ENCODE data around the gene CAMKK1. TPM values are rescaled to one million over a fixed set of nuclear protein-coding genes. Genes with fewer than 3 reads are reported as not detected.

The CAMKK1 gene
- total RNA-seq, 1 donor from 2014 or later, result 4.1 TPM

DNA sequence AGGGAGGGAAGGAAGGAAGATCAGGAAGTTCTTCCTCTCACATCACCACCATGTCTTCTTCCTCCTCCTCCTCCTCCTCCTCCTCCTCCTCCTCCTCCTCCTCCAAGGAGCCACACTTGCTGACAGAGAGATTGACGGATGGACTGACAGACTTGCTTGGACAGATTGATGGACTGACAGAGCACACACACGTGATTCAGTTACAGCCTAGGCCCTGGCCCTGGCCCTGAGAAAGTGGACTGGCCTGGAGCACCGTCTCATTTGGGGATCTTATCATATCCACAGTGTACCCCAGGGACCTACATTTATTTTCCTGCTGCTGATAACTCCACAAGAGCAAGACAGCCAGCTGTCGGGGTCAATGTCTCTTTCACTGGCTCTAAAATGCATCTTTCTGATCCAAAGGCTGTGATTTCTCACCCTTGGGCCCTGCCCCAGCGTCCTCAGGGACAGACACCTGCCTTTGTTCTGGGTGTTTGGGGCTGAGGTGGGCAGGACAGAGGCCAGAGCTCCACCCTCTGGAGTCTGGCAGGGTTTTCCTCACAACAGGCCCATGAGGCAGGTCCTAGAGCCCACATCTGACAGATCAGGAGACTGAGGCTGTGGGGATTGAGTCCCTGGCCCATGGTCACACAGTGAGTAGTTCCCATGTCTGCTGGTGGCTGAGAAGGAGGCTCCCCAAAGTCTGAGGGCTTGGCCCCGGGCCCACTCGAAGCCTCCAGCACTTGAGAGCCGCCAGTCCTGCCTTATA lies 25.7 kb upstream of the CAMKK1 start:
- no peak for DNase-seq (ENCODE audit: low spot score)
- TF ChIP-seq, protein P1, sequence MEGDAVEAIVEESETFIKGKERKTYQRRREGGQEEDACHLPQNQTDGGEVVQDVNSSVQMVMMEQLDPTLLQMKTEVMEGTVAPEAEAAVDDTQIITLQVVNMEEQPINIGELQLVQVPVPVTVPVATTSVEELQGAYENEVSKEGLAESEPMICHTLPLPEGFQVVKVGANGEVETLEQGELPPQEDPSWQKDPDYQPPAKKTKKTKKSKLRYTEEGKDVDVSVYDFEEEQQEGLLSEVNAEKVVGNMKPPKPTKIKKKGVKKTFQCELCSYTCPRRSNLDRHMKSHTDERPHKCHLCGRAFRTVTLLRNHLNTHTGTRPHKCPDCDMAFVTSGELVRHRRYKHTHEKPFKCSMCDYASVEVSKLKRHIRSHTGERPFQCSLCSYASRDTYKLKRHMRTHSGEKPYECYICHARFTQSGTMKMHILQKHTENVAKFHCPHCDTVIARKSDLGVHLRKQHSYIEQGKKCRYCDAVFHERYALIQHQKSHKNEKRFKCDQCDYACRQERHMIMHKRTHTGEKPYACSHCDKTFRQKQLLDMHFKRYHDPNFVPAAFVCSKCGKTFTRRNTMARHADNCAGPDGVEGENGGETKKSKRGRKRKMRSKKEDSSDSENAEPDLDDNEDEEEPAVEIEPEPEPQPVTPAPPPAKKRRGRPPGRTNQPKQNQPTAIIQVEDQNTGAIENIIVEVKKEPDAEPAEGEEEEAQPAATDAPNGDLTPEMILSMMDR (IDR thresholded peaks at IDR 0.05; ENCODE audit: unreplicated experiment), result no peak
- Mint-ChIP-seq H3K4me1 (ENCODE audit: unreplicated experiment) (no peaks in the 10 kb centered on the region), H3K36me3 (ENCODE audit: low read depth, unreplicated experiment) (no peaks in the 10 kb centered on the region), H3K9me3 (ENCODE audit: unreplicated experiment) (no peaks in the 10 kb centered on the region), H3K27me3 (ENCODE audit: unreplicated experiment) (peaks cover 2% of the 10 kb centered on the region), H3K4me3 (ENCODE audit: unreplicated experiment) (no peak overlapping the region), H3K27ac (ENCODE audit: unreplicated experiment) (no peak overlapping the region)

DNA sequence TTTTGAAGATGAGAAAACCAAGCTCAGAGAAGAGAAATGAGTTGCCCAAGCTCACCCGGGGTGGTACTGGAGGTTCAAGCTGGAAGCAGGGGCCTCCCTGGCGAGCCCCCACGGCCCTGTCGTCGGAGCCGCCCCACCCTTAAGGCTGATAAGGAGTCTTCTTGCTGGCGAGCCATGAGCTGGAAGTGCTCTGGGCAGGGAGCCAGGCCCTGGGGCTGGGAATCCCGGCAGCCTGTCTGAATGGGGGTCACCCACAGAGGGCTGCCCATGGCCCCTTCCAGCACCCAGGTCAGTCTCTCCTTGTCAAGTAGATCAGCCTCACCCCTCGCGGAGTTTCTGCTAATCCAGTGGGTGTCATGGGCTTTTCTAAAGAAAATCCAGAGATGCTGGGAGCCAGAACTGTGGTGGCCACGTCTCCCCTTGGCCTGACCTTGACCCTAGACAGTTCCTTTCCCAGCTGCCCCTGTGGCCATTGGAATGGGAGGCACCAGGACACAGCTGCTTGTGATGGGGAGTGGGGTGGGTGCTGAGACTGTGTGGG lies 24.6 kb upstream of the CAMKK1 start:
- TF ChIP-seq, protein P1 (IDR thresholded peaks at IDR 0.05; ENCODE audit: unreplicated experiment), result no peak
- DNase-seq (ENCODE audit: low spot score), result no peak
- no peak overlapping the region for H3K27ac Mint-ChIP-seq (ENCODE audit: unreplicated experiment)
- H3K9me3 Mint-ChIP-seq (ENCODE audit: unreplicated experiment), result no peaks in the 10 kb centered on the region
- no peaks in the 10 kb centered on the region for H3K36me3 Mint-ChIP-seq (ENCODE audit: low read depth, unreplicated experiment)
- H3K4me3 Mint-ChIP-seq (ENCODE audit: unreplicated experiment), result no peak overlapping the region
- H3K4me1 Mint-ChIP-seq (ENCODE audit: unreplicated experiment), result no peaks in the 10 kb centered on the region
- peaks cover 5% of the 10 kb centered on the region for H3K27me3 Mint-ChIP-seq (ENCODE audit: unreplicated experiment)

- no peak for DNase-seq (ENCODE audit: low spot score)
- Mint-ChIP-seq H3K9me3 (ENCODE audit: unreplicated experiment) (no peaks in the 10 kb centered on the region), H3K4me3 (ENCODE audit: unreplicated experiment) (no peak overlapping the region), H3K36me3 (ENCODE audit: low read depth, unreplicated experiment) (no peaks in the 10 kb centered on the region), H3K4me1 (ENCODE audit: unreplicated experiment) (no peaks in the 10 kb centered on the region), H3K27me3 (ENCODE audit: unreplicated experiment) (peaks cover 3% of the 10 kb centered on the region), H3K27ac (ENCODE audit: unreplicated experiment) (no peak overlapping the region)
- TF ChIP-seq, protein P1 (IDR thresholded peaks at IDR 0.05; ENCODE audit: unreplicated experiment), result no peak
Observed at GRCh38 chr17:3916825-3917224, 24.0 kb upstream of the CAMKK1 start.

- Mint-ChIP-seq H3K27ac (ENCODE audit: unreplicated experiment) (no peak within 1 kb of the TSS), H3K27me3 (ENCODE audit: unreplicated experiment) (peaks cover 3% of the 10 kb centered on the region), H3K9me3 (ENCODE audit: unreplicated experiment) (no peaks in the 10 kb centered on the region), H3K4me3 (ENCODE audit: unreplicated experiment) (no peak within 1 kb of the TSS), H3K36me3 (ENCODE audit: low read depth, unreplicated experiment) (no peaks in the 10 kb centered on the region), H3K4me1 (ENCODE audit: unreplicated experiment) (no peaks in the 10 kb centered on the region)
- TF ChIP-seq, protein P1 (IDR thresholded peaks at IDR 0.05; ENCODE audit: unreplicated experiment), result no peak
- no peak for DNase-seq (ENCODE audit: low spot score)
Observed at GRCh38 chr17:3915995-3916696, 23.3 kb upstream of the CAMKK1 start, which contains the start of gene P2RX1. Gene P2RX1 (minus strand): TSS chr17:3916465. CDS start chr17:3916225, 240 bp downstream.
